CD1c-positive myeloid dendritic cell (primary cell): ENCODE data around the gene FLT4.
"Not testable (repeated sequence)": the region's sequence is repeated elsewhere in the genome, so short reads cannot be mapped to it uniquely, and the experiment has no call there.

Source experiments
- DNase-seq: peaks from one replicate; pipeline ENCODE4 v3.0.0-alpha.2; 2016; ENCODE audit errors: extremely low spot score

Gene FLT4

DNA sequence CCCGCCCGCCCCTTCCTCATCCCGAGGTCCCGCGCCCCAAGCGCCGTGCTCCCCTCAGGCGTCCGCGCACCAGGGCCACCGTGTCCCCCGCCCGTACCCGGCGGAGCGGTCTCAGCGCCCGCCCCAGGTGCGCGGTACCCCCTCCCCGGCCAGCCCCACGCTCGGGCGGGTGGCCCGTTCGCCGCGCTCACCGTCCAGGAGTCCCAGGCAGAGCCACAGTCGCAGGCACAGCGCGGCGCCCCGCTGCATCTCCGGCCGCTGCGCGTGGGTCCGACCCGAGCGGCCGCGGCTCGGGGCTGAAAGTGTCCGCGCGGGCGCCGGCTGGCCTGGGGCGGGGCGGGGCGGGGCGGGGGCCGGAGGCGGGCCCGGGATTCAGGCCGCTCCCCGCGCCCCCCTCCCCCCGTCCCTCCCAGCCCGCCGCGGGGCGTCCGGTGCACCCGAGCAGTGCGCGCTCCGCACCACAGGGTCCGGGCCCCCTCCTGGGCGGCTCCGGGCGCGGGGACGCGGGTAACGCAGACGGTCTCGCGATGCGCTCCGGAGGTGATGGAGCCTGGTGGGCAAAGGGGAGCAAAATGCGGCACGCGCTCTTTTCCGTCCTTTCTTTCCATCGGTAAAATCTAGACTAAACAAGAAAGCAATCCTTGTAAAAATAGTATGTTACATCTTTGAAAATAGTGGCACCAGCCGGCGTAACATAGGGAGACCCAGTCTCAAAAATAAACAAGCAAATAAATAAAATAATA is at the start of gene FLT4:
TSS of gene FLT4 (minus strand) at position 304 of the 743 bp plus-strand sequence. CDS start at position 249, 55 bp downstream.
- DNase-seq: no peak

- DNase-seq: no peak
These were observed 49.6 kb upstream of the FLT4 start for GRCh38 chr5:180699042-180699441.

DNA sequence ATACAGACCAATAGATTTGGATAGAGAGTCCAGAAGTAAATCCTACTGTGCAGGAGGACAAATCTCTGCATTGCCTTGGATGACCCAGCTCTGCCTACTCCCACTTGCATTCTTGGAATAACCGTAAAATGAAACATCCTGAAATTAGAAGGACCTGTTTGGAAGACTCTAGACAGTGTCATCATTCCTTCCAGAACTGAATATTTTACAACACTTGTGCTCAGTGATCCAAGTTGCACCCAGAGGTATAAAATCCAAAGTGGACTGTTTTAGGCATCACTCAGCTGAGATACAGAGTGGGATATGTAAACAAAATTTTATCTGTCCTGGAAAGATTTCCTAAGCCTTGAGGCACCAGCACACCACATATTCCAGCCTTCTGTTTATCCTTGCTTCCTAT is 46.7 kb upstream of the FLT4 start:
- no peak for DNase-seq

- DNase-seq: no peak
These were observed 43.0 kb upstream of the FLT4 start for GRCh38 chr5:180692429-180692828.

DNA sequence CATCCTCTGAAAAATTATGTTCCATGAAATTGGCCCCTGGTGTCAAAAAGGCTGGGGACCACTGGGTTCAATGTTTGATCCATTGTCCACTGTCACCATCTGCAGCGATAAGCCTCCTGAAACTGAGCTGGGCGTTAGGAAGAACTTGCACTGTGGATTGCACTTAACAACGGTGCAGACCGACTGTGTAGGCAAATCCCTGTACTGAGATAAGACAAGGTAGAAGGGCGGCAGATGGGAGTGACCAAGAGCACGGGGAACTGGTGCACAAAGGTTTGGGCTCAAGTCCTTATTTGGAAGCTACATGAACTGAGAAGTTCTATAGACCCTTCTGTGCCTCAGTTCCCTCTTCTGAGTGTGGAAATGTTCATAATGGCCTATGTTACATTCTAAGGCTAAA is 41.6 kb upstream of the FLT4 start:
- DNase-seq: no peak

GRCh38 chr5:180690562-180690961 is 41.2 kb upstream of the FLT4 start:
- no peak for DNase-seq

DNA sequence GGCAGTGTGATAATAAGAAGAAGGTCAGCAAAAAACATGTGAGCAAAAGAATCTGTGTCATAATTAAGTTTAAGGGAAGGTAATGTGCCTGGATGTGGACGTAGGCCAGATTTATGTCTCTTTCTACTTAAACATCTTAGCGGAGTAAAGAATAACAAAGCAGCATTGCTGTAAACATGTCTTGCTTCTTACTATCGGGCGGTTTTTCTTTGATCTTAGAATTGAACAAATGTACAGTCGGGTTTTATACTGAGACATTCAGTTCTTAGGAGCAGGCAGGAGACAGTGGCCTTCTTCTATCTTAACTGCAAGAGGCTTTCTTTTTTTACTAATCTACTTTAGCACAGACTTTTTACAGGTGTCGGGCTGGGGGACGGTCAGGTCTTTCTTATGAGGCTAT is 40.4 kb upstream of the FLT4 start:
- DNase-seq: no peak

- no peak for DNase-seq
These were observed 39.8 kb upstream of the FLT4 start for GRCh38 chr5:180689071-180689694.

DNA sequence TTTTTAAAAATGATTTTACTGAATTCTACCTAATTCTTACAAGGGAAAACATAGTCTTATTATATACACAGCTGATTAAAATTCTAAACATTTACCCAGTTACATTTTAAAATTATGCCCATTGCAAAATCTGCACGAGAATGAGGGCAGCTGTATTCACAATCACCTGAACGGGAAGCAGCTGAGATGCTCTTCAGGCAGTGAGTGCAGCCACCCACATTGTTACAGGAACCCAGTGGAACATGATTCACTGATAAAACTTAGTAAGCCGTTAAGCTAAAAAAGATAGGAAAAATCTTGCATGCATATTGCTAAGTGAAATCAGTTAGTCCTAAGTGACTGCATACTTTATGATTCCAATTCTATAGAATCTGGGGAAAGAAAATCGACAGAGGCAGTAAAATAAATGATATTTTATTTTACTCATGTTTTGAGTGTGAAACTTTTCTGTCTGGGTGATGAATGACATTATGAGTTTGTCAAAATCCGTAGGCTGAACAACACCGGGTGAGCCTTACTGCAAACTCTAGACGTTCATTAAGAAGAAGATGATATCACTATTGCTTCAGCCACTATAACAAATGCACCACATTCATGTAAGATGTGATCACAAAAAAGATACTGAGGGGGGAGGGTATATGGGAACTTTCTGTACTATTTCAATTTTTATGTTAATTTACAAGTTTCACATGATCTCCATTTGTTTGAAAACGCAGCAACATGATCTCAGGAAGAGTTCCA is 39.1 kb upstream of the FLT4 start:
- no peak for DNase-seq

DNA sequence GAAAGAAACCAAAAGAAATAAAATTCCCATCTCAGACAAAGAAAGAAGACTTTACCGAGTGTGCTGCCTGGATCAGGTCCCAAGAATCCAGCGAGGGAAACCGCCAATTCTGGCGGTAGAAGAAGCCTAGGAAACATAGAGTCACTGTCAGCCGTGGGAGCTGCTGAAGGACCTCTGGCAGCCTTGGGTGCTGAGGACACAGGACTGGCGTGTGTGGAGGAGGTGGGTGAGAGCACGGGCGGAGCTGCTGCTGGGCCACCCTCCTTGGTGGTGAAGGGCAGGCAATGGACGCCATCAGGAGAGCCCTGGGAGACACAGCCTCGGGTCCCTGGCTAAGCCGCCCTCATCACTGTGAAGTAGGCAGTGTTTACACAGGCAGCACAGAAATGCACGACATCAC is 37.4 kb upstream of the FLT4 start:
- DNase-seq: not testable (repeated sequence)

GRCh38 chr5:180684623-180685161 is 35.3 kb upstream of the FLT4 start:
- DNase-seq: no peak

DNA sequence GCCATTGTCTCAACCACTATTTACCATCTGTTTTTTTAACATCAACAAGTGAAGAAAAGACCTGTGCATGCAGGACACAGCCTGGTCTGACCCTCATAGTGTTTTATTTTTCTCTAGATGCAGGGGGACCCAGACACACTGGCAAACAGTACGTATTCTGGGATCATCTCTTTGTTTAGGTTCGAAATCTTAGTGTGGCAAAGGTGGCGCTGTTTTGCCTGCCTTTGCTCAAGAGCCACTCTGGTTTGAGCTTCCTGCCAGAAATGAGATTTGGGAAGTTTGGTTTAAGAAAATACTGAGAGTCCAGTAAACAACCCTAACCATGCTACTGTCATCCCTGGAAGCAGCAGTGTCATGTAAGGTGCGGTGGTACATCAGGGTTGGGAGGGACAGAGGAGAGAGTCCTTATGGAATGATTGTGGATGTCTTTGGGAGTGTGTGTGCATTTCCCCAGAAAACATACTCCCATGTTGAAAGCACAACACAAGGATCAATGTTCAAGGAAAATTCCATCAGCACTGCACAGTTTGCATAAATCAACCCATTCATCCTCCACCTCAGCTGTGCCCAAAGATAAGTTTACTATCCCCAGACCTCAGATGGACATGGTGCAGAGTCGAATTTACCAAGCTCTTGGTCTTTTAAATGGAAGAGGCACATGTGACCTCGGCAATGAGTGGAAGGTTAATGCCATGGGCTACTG is 34.0 kb upstream of the FLT4 start:
- DNase-seq: no peak

- DNase-seq: no peak
These were observed 33.2 kb upstream of the FLT4 start for GRCh38 chr5:180682560-180682959.

DNA sequence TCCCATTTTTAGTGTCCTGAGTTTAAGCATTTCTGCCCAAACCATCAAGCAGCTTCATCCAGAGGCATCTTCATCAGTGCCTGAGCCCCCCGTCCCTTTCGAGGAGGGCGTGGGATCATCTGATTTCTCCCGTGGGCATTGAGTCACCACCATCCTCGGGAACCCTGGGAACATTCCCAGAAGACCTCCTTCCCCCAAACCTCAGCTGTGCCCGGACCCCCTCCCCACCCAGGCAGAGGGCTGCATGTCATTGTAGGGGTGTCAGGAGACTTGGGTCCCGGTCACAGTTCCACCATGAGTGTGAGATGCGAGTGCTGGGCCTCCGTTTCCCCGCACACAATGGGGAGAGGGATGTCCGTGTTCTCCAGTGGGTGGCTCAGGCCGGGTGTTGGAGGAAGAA is 32.6 kb upstream of the FLT4 start:
- DNase-seq: not testable (repeated sequence)

- not testable (repeated sequence) for DNase-seq
These were observed 28.9 kb upstream of the FLT4 start for GRCh38 chr5:180678319-180678718.

- DNase-seq: no peak
These were observed 25.7 kb upstream of the FLT4 start for GRCh38 chr5:180675036-180675635.

GRCh38 chr5:180674090-180674475 is 24.7 kb upstream of the FLT4 start:
- DNase-seq: not testable (repeated sequence)

DNA sequence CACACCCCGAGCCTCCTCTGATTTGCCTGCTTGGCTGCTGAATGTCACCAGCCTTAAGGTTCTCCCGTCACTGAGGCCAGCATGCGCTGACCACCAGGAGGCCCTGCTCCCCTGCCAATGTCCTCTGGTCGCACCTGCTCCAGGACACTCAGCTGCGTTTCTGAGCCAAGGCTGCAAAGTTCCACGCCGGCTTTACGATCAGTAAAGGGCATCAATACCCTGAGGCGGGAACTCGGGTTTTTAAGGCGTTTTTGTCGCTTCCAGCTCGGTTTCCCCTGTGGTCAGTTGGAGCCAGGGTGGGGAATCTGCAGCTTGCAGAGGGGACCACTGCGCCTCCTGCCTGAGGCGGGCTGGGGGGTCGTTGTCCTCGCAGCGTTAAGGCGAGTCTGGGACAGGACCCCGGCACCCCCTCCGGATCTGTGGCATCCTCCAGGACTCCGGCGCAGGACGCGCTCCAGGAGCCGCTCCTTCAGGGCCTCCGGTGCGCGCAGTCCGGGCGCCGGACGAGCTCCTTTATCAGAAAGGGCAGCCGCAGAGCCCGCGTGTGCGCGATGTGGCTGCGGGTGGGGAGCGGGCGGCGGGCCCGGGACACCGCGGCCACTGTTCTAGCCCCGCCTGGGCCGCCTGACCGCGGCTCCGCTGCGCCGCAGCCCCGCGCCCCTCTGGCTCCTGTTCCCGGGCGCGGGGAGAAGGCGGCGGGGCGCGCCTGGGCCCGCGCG is 24.1 kb upstream of the FLT4 start:
- no peak for DNase-seq

GRCh38 chr5:180671958-180672524 is 22.6 kb upstream of the FLT4 start:
- not testable (repeated sequence) for DNase-seq

DNA sequence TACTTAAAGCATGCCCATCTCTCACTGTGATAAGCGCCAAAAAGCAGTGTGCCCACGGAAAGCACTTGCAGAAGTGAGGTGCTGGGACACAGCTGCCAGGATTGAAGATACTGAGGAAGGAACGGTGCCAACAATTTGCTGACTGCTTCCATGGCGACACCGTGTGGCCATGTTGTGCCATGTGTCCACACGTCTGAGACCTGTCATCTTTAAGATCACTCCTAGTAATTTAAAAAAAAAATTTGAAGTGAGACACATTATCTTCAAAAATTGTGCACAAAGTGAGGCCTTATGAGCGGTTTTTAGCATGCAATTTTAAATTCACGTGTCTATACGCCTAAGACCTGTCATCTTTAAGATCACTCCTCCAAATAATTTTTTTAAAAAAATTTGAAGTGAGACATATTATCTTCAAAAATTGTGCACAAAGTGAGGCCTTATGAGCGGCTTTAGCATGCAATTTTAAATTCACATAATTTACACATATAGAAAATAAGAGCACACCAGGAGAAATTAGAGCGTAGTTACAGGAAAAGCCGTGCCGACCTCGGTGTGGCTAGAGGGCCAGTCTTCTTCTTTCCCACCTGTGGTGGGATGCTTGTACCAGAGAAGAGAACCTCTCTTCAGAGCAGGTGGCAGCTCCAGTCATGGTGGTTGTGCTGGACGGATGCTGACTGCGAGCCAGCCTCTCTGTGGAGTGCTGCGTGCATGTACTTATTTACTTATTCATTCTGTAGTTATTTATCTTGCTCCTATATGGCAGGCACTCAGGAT is 21.4 kb upstream of the FLT4 start:
- DNase-seq: peak; percentile 31
